CD4-positive, alpha-beta memory T cell (primary cell): Measurements from ENCODE around the gene PDE8B. TPM values are rescaled to one million over a fixed set of nuclear protein-coding genes. Genes with fewer than 3 reads are reported as not detected.

Experiments used
- CTCF ChIA-PET: fragments of 350-600 bp; sonication (Branson Sonifier 250); formaldehyde crosslinking; loops from one replicate; lab custom pipeline; 2021; ENCODE audit warnings: inconsistent platforms; ENCODE audit not compliant: partially characterized antibody; lab: Charles Lee
- POLR2A ChIA-PET: fragments of 350-600 bp; sonication (Branson Sonifier 250); formaldehyde crosslinking; loops from one replicate; lab custom pipeline; 2021; ENCODE audit not compliant: partially characterized antibody; lab: Charles Lee
- DNase-seq, 5 donors: peaks; one replicate each; pipeline versions ENCODE4 v3.0.0 to v3.0.0-alpha.2; 2020 to 2022; ENCODE audit warnings: mixed read lengths in 1 of 5
- H3K27ac ChIP-seq: one replicate; pipeline ENCODE4 v1.7.0; 2013; ENCODE audit warnings: low read depth, low read length
- H3K27me3 ChIP-seq: 2 replicates; pipeline ENCODE4 v1.7.0; 2013; ENCODE audit warnings: mild to moderate bottlenecking, low read length, moderate library complexity; ENCODE audit not compliant: insufficient read depth
- H3K36me3 ChIP-seq: 2 replicates; pipeline ENCODE4 v1.7.0; 2013; ENCODE audit warnings: mild to moderate bottlenecking, low read length, moderate library complexity; ENCODE audit not compliant: insufficient read depth
- H3K4me1 ChIP-seq: 2 replicates; pipeline ENCODE4 v1.7.0; 2013; ENCODE audit warnings: mild to moderate bottlenecking, low read length, moderate library complexity; ENCODE audit not compliant: insufficient read depth
- H3K4me3 ChIP-seq, 2 donors: one replicate each; pipeline ENCODE4 v1.7.0; 2013; ENCODE audit warnings: low read length in 2 of 2, mild to moderate bottlenecking in 1 of 2
- H3K9me3 ChIP-seq, 2 donors: one replicate each; pipeline ENCODE4 v1.7.0; 2013; ENCODE audit warnings: low read length in 2 of 2, control low read depth in 1 of 2; ENCODE audit not compliant: control insufficient read depth in 1 of 2
- H3K27ac Mint-ChIP-seq, 7 donors: one replicate each; pipeline ENCODE4 v1.8.0; 2020 to 2021; ENCODE audit warnings: mixed read lengths in 7 of 7, mild to moderate bottlenecking in 6 of 7, inconsistent platforms in 3 of 7, moderate library complexity in 3 of 7
- H3K27me3 Mint-ChIP-seq, 2 donors: one replicate each; pipeline ENCODE4 v1.8.0; 2020 to 2021; ENCODE audit warnings: mixed read lengths in 2 of 2
- H3K36me3 Mint-ChIP-seq, 2 donors: one replicate each; pipeline ENCODE4 v1.8.0; 2020 to 2021; ENCODE audit warnings: mixed read lengths in 2 of 2, inconsistent platforms in 1 of 2, mild to moderate bottlenecking in 1 of 2
- H3K4me1 Mint-ChIP-seq, 4 donors: one replicate each; pipeline ENCODE4 v1.8.0; 2020 to 2021; ENCODE audit warnings: mixed read lengths in 4 of 4, mild to moderate bottlenecking in 1 of 4
- H3K4me3 Mint-ChIP-seq, 8 donors: one replicate each; pipeline ENCODE4 v1.8.0; 2020 to 2021; ENCODE audit warnings: mixed read lengths in 8 of 8, mild to moderate bottlenecking in 7 of 8, moderate library complexity in 6 of 8, inconsistent platforms in 3 of 8
- H3K9me3 Mint-ChIP-seq, 8 donors: one replicate each; pipeline ENCODE4 v1.8.0; 2020 to 2021; ENCODE audit warnings: mixed read lengths in 8 of 8, mild to moderate bottlenecking in 5 of 8, inconsistent platforms in 3 of 8, moderate library complexity in 1 of 8
- intact Hi-C: fragments of 100-400 bp; cut with micrococcal nuclease; formaldehyde crosslinking; loops from one replicate; pipeline ENCODE4 v1.15.1; 2023
- polyA plus RNA-seq, 2 donors: library from polyadenylated mRNA; unstranded; fragments of 300-500 nt; fragmentation: Illumina TruSeq; gene quantifications; one replicate each; pipeline ENCODE4 v1.2.3, GENCODE V29; 2021
- total RNA-seq, 2 experiments: library from RNA; stranded (reverse); gene quantifications; one replicate each; pipeline ENCODE4 v1.2.3, GENCODE V29; 2021

Gene PDE8B
- total and polyA plus RNA-seq, 4 experiments from 2014 or later = 0.26 TPM; not detected in 3

DNA sequence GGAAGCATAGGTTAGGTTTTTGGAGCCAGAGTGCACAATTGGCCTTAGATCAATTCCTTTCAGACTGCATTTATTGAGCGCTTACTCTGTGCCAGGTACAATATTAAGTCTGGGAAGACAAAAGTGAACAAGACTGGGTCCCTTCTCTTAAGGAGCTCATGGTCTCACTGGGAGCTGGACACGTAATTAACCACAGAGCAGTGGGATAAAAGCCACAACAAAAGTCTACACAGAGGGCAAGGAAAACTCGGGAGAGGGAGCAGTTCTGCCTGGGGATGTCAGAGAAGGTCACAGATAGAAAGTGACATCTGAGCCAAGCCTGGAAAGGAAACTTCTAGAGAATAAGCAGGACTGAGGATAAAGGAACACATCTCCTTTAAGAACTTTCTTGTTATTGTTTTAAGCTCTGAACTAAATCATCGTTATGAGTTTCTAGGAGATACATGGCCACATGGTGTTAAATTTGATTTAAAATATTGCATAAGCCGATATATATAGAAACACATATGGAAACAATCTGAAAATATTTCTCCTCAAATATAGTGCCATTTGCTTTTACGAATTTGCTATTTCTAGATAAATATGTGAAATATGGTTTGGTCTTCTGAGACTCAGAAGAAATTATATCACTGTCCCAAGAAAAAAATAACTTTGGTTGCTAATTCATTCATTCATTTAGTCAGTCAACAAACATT lies 40.1 kb upstream of the PDE8B start:
- Mint-ChIP-seq H3K4me3 (no peak overlapping the region), H3K36me3 (no peaks in the 10 kb centered on the region), H3K4me1 (no peaks in the 10 kb centered on the region), H3K9me3 (no peaks in the 10 kb centered on the region), H3K27ac (no peak overlapping the region), H3K27me3 (peaks cover 2 to 8% of the 10 kb centered on the region in 2 donors)
- H3K27ac ChIP-seq = no peak overlapping the region
- H3K36me3 ChIP-seq = no peaks in the 10 kb centered on the region
- H3K4me1 ChIP-seq = no peaks in the 10 kb centered on the region
- POLR2A ChIA-PET = no interaction called here
- CTCF ChIA-PET = interaction anchor here (1.5 to 2.6 kb wide), 2 partner anchors 15 to 26 kb away, joined by 3 to 13 read pairs; no protein-coding TSS in a partner anchor
- H3K9me3 ChIP-seq = no peaks in the 10 kb centered on the region
- intact Hi-C loops = no loop called here
- DNase-seq = no peak
- H3K4me3 ChIP-seq = no peak overlapping the region
- H3K27me3 ChIP-seq = no peaks in the 10 kb centered on the region

- ChIA-PET POLR2A (no interaction called here), CTCF (interaction anchor here (0.6 to 1.5 kb wide), 2 partner anchors 14 to 28 kb away, joined by 3 read pairs; no protein-coding TSS in a partner anchor)
- Histone ChIP-seq H3K4me1 (no peaks in the 10 kb centered on the region), H3K4me3 (no peak overlapping the region), H3K9me3 (no peaks in the 10 kb centered on the region), H3K27ac (no peak overlapping the region), H3K36me3 (no peaks in the 10 kb centered on the region), H3K27me3 (no peaks in the 10 kb centered on the region)
- no peaks in the 10 kb centered on the region for H3K9me3 Mint-ChIP-seq
- H3K27ac Mint-ChIP-seq = no peak overlapping the region
- intact Hi-C loops = no loop called here
- no peak for DNase-seq
- peaks cover 2 to 6% of the 10 kb centered on the region in 2 donors for H3K27me3 Mint-ChIP-seq
- no peaks in the 10 kb centered on the region for H3K36me3 Mint-ChIP-seq
- H3K4me3 Mint-ChIP-seq = no peak overlapping the region
- no peaks in the 10 kb centered on the region for H3K4me1 Mint-ChIP-seq
These were observed 39.2 kb upstream of the PDE8B start for GRCh38 chr5:77171141-77171910.

GRCh38 chr5:77172713-77173328 lies 37.7 kb upstream of the PDE8B start:
- Histone ChIP-seq H3K4me1 (no peaks in the 10 kb centered on the region), H3K36me3 (no peaks in the 10 kb centered on the region), H3K9me3 (no peaks in the 10 kb centered on the region), H3K4me3 (no peak overlapping the region), H3K27ac (no peak overlapping the region), H3K27me3 (no peaks in the 10 kb centered on the region)
- Mint-ChIP-seq H3K9me3 (no peaks in the 10 kb centered on the region), H3K27ac (no peak overlapping the region), H3K27me3 (peaks cover 4 to 9% of the 10 kb centered on the region in 2 donors), H3K36me3 (no peaks in the 10 kb centered on the region), H3K4me3 (no peak overlapping the region), H3K4me1 (no peaks in the 10 kb centered on the region)
- intact Hi-C loops = no loop called here
- POLR2A ChIA-PET = no interaction called here
- DNase-seq = no peak
- CTCF ChIA-PET = no interaction called here

GRCh38 chr5:77174526-77174925 lies 36.0 kb upstream of the PDE8B start:
- CTCF ChIA-PET = interaction anchor here (1.0 kb wide), 1 partner anchor 9 kb away, joined by 3 read pairs; no protein-coding TSS in a partner anchor
- no peak for DNase-seq
- no peak overlapping the region for H3K27ac ChIP-seq
- Mint-ChIP-seq H3K4me3 (no peak overlapping the region), H3K36me3 (no peaks in the 10 kb centered on the region), H3K27me3 (peaks cover 12% of the 10 kb centered on the region in 2 donors), H3K27ac (no peak overlapping the region), H3K4me1 (no peaks in the 10 kb centered on the region), H3K9me3 (no peaks in the 10 kb centered on the region)
- POLR2A ChIA-PET = no interaction called here
- intact Hi-C loops = no loop called here
- H3K9me3 ChIP-seq = no peaks in the 10 kb centered on the region
- H3K27me3 ChIP-seq = no peaks in the 10 kb centered on the region
- H3K4me3 ChIP-seq = no peak overlapping the region
- H3K4me1 ChIP-seq = no peaks in the 10 kb centered on the region
- no peaks in the 10 kb centered on the region for H3K36me3 ChIP-seq

- Mint-ChIP-seq H3K27me3 (peaks cover 10 to 14% of the 10 kb centered on the region in 2 donors), H3K27ac (no peak overlapping the region), H3K36me3 (no peaks in the 10 kb centered on the region), H3K4me3 (no peak overlapping the region), H3K4me1 (no peaks in the 10 kb centered on the region), H3K9me3 (no peaks in the 10 kb centered on the region)
- no peak overlapping the region for H3K4me3 ChIP-seq
- POLR2A ChIA-PET = no interaction called here
- H3K36me3 ChIP-seq = no peaks in the 10 kb centered on the region
- no peak overlapping the region for H3K27ac ChIP-seq
- CTCF ChIA-PET = no interaction called here
- H3K27me3 ChIP-seq = no peaks in the 10 kb centered on the region
- H3K9me3 ChIP-seq = no peaks in the 10 kb centered on the region
- DNase-seq = no peak
- H3K4me1 ChIP-seq = no peaks in the 10 kb centered on the region
- intact Hi-C loops = no loop called here
These were observed 35.2 kb upstream of the PDE8B start for GRCh38 chr5:77175231-77175630.

DNA sequence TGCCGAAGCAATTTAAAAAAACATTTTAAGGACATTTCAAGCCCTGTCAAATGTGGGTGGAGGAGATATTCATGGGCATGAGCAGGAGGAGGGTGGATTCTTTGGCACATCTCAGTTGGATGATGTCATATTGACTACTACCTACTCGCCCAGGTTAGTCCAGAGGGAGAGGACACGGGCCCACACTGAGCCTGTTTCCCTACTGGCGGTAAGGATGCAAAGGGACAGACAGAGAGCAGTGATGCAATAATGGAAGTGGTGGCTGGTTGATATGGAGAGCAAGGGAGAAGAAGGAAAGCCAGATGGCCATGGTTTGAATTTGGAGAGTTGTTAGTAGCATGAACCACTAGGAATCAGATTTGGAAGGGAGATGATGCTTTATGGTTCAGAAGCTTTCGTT lies 34.1 kb upstream of the PDE8B start:
- Histone ChIP-seq H3K4me1 (no peaks in the 10 kb centered on the region), H3K4me3 (no peak overlapping the region), H3K27ac (no peak overlapping the region), H3K27me3 (peaks cover 3% of the 10 kb centered on the region), H3K36me3 (no peaks in the 10 kb centered on the region), H3K9me3 (no peaks in the 10 kb centered on the region)
- H3K9me3 Mint-ChIP-seq = no peaks in the 10 kb centered on the region
- ChIA-PET POLR2A (no interaction called here), CTCF (no interaction called here)
- no peak for DNase-seq
- no peaks in the 10 kb centered on the region for H3K36me3 Mint-ChIP-seq
- H3K4me1 Mint-ChIP-seq = peaks cover 0 to 2% (median 0%) of the 10 kb centered on the region in 4 donors
- peaks cover 10 to 15% of the 10 kb centered on the region in 2 donors for H3K27me3 Mint-ChIP-seq
- no peak overlapping the region for H3K4me3 Mint-ChIP-seq
- intact Hi-C loops = no loop called here
- no peak overlapping the region for H3K27ac Mint-ChIP-seq

GRCh38 chr5:77177576-77177975 lies 32.9 kb upstream of the PDE8B start:
- Mint-ChIP-seq H3K4me1 (peaks cover 0 to 2% (median 0%) of the 10 kb centered on the region in 4 donors), H3K9me3 (no peaks in the 10 kb centered on the region)
- no peak for DNase-seq

More at GRCh38 chr5:77177576-77177975, 32.9 kb upstream of the PDE8B start:
- Histone ChIP-seq H3K27ac (no peak overlapping the region), H3K4me3 (no peak overlapping the region), H3K4me1 (no peaks in the 10 kb centered on the region), H3K36me3 (no peaks in the 10 kb centered on the region), H3K9me3 (no peaks in the 10 kb centered on the region), H3K27me3 (peaks cover 4% of the 10 kb centered on the region)
- H3K27ac Mint-ChIP-seq = no peak overlapping the region
- H3K27me3 Mint-ChIP-seq = peaks cover 19 to 24% of the 10 kb centered on the region in 2 donors
- no peak overlapping the region for H3K4me3 Mint-ChIP-seq
- ChIA-PET POLR2A (no interaction called here), CTCF (no interaction called here)
- no peaks in the 10 kb centered on the region for H3K36me3 Mint-ChIP-seq
- intact Hi-C loops = no loop called here
